MM.1S (cell line): ENCODE data around the gene EGFLAM.

Source experiments
- DNase-seq: peaks from one replicate; pipeline ENCODE4 v3.0.0-alpha.2; 2015
- H2AFZ ChIP-seq: fragments of 300-600 bp; sonication (generic); 2 replicates; pipeline ENCODE4 v1.6.0; 2016; ENCODE audit warnings: antibody characterized with exemption, low read length
- H3F3A ChIP-seq: fragments of 300-600 bp; sonication (generic); 2 replicates; pipeline ENCODE4 v1.6.1; 2016; ENCODE audit warnings: mild to moderate bottlenecking, antibody characterized with exemption, low read length, moderate library complexity, mixed read lengths; ENCODE audit not compliant: insufficient read depth
- H3K27ac ChIP-seq: fragments of 300-600 bp; sonication (generic); 2 replicates; pipeline ENCODE4 v1.5.1; 2016; ENCODE audit warnings: mild to moderate bottlenecking, low read length
- H3K27me3 ChIP-seq: fragments of 300-600 bp; sonication (generic); replicated peaks from 2 replicates; pipeline ENCODE4 v1.6.0; 2016; ENCODE audit warnings: low read length; ENCODE audit not compliant: insufficient read depth
- H3K36me3 ChIP-seq: fragments of 300-600 bp; sonication (generic); replicated peaks from 2 replicates; pipeline ENCODE4 v1.6.1; 2016; ENCODE audit warnings: mild to moderate bottlenecking, low read length, mixed read lengths; ENCODE audit not compliant: insufficient read depth
- H3K4me1 ChIP-seq: fragments of 300-600 bp; sonication (generic); 2 replicates; pipeline ENCODE4 v1.6.1; 2016; ENCODE audit warnings: low read length, mixed read lengths
- H3K4me2 ChIP-seq: fragments of 300-600 bp; sonication (generic); 2 replicates; pipeline ENCODE4 v1.6.0; 2016; ENCODE audit warnings: low read depth, low read length
- H3K4me3 ChIP-seq: fragments of 300-600 bp; sonication (generic); 2 replicates; pipeline ENCODE4 v1.5.1; 2016; ENCODE audit warnings: low read length, mixed read lengths
- H3K79me2 ChIP-seq: fragments of 300-600 bp; sonication (generic); 2 replicates; pipeline ENCODE4 v1.6.1; 2016; ENCODE audit warnings: mixed run types, low read length, mixed read lengths
- H3K9ac ChIP-seq: fragments of 300-600 bp; sonication (generic); 2 replicates; pipeline ENCODE4 v1.6.1; 2016; ENCODE audit warnings: low read length, mixed read lengths
- H3K9me2 ChIP-seq: fragments of 300-600 bp; sonication (generic); replicated peaks from 2 replicates; pipeline ENCODE4 v1.6.1; 2016; ENCODE audit warnings: mild to moderate bottlenecking, low read length, mixed read lengths; ENCODE audit not compliant: insufficient read depth
- H3K9me3 ChIP-seq: fragments of 300-600 bp; sonication (generic); replicated peaks from 2 replicates; pipeline ENCODE4 v1.6.1; 2016; ENCODE audit warnings: mild to moderate bottlenecking, low read length, mixed read lengths; ENCODE audit not compliant: insufficient read depth
- H4K20me1 ChIP-seq: fragments of 300-600 bp; sonication (generic); 2 replicates; pipeline ENCODE4 v1.6.1; 2016; ENCODE audit warnings: mild to moderate bottlenecking, low read length, moderate library complexity, mixed read lengths; ENCODE audit not compliant: insufficient read depth
- CTCF ChIP-seq: fragments of 300-600 bp; sonication (generic); IDR thresholded peaks from 2 replicates; pipeline ENCODE4 v1.5.1; 2016; ENCODE audit warnings: antibody characterized with exemption, low read length, mixed read lengths
- EZH2 ChIP-seq: fragments of 300-600 bp; sonication (generic); optimal IDR thresholded peaks from 2 replicates; pipeline ENCODE3; 2017; ENCODE audit warnings: low read depth, mild to moderate bottlenecking, antibody characterized with exemption, low read length, mixed read lengths
- EZH2phosphoT487 ChIP-seq: fragments of 300-600 bp; sonication (generic); IDR thresholded peaks from 2 replicates; pipeline ENCODE4 v1.6.1; 2018; ENCODE audit warnings: antibody characterized with exemption, low read length

EGFLAM gene

GRCh38 chr5:38378579-38378978 is 120.2 kb downstream of the EGFLAM start:
- no peak overlapping the region for H3K4me2 ChIP-seq
- no peaks in the 10 kb centered on the region for H3K9me2 ChIP-seq
- DNase-seq: no peak
- no peaks in the 10 kb centered on the region for H3K36me3 ChIP-seq
- H4K20me1 ChIP-seq: no peaks in the 10 kb centered on the region
- no peak overlapping the region for H3K27ac ChIP-seq
- no peaks in the 10 kb centered on the region for H3K4me1 ChIP-seq
- H3K27me3 ChIP-seq: no peaks in the 10 kb centered on the region
- H2AFZ ChIP-seq: no peak overlapping the region
- TF ChIP-seq EZH2 (no peak), CTCF (no peak), EZH2phosphoT487 (no peak)
- H3K9ac ChIP-seq: no peak overlapping the region
- H3K9me3 ChIP-seq: no peaks in the 10 kb centered on the region
- H3K79me2 ChIP-seq: no peaks in the 10 kb centered on the region
- no peak overlapping the region for H3K4me3 ChIP-seq
- H3F3A ChIP-seq: no peaks in the 10 kb centered on the region

- Histone ChIP-seq H4K20me1 (no peaks in the 10 kb centered on the region), H3K4me1 (no peaks in the 10 kb centered on the region), H2AFZ (no peak overlapping the region), H3K9me2 (no peaks in the 10 kb centered on the region), H3K27ac (no peak overlapping the region), H3K27me3 (no peaks in the 10 kb centered on the region), H3K9me3 (no peaks in the 10 kb centered on the region), H3K4me2 (no peak overlapping the region), H3K9ac (no peak overlapping the region), H3K36me3 (no peaks in the 10 kb centered on the region), H3K4me3 (no peak overlapping the region), H3K79me2 (no peaks in the 10 kb centered on the region), H3F3A (no peaks in the 10 kb centered on the region)
- TF ChIP-seq CTCF (no peak), EZH2 (no peak), EZH2phosphoT487 (no peak)
- DNase-seq: no peak
These were observed 121.1 kb downstream of the EGFLAM start for GRCh38 chr5:38379350-38379937.

- Histone ChIP-seq H3K9me3 (no peaks in the 10 kb centered on the region), H3K9ac (no peak overlapping the region), H4K20me1 (no peaks in the 10 kb centered on the region), H3K79me2 (no peaks in the 10 kb centered on the region), H3F3A (no peaks in the 10 kb centered on the region), H3K4me3 (no peak overlapping the region), H3K36me3 (no peaks in the 10 kb centered on the region), H3K9me2 (no peaks in the 10 kb centered on the region), H3K4me1 (no peaks in the 10 kb centered on the region), H2AFZ (no peak overlapping the region), H3K4me2 (no peak overlapping the region), H3K27me3 (no peaks in the 10 kb centered on the region), H3K27ac (no peak overlapping the region)
- no peak for DNase-seq
- no peak for TF ChIP-seq EZH2
- TF ChIP-seq CTCF: no peak
- TF ChIP-seq EZH2phosphoT487: no peak
These were observed 122.2 kb downstream of the EGFLAM start for GRCh38 chr5:38380537-38380936.
